SK-N-SH treated with all-trans-retinoic acid at 6 μM for 48 hours (cell line): ENCODE measurements around the gene ASCC1.

Experiments
- ATAC-seq: fragments of 200-7000 bp; cut with Tn5 transposase; 3 replicates; pipeline ENCODE4 v1.9.1; 2020; ENCODE audit warnings: mild to moderate bottlenecking, moderate library complexity
- ARNTL ChIP-seq: fragments of 450-650 bp; formaldehyde crosslinking; IDR thresholded peaks from 2 replicates; pipeline ENCODE4 v1.5.0; 2020; ENCODE audit warnings: low read depth, mild to moderate bottlenecking, moderate library complexity, borderline replicate concordance
- BACH2 ChIP-seq: fragments of 250-450 bp; sonication (Bioruptor Pico); IDR thresholded peaks from 2 replicates; pipeline ENCODE4 v1.9.0; 2021; ENCODE audit warnings: mild to moderate bottlenecking, borderline replicate concordance
- CREB5 ChIP-seq: fragments of 250-450 bp; sonication (Bioruptor Pico); IDR thresholded peaks from 2 replicates; pipeline ENCODE4 v1.5.1; 2020; ENCODE audit warnings: low read depth, mild to moderate bottlenecking, moderate library complexity
- CSDC2 ChIP-seq: fragments of 250-450 bp; sonication (Bioruptor Pico); IDR thresholded peaks from 2 replicates; pipeline ENCODE4 v1.5.0; 2020; ENCODE audit warnings: mild to moderate bottlenecking, moderate library complexity
- CSRNP3 ChIP-seq: fragments of 250-450 bp; sonication (Bioruptor Pico); IDR thresholded peaks from 2 replicates; pipeline ENCODE4 v1.5.1; 2021; ENCODE audit warnings: mild to moderate bottlenecking, moderate library complexity
- GLIS3 ChIP-seq: fragments of 250-450 bp; sonication (Bioruptor Pico); IDR thresholded peaks from 2 replicates; pipeline ENCODE4 v1.5.0; 2020; ENCODE audit warnings: mild to moderate bottlenecking, moderate library complexity
- ISL1 ChIP-seq: fragments of 250-450 bp; sonication (Bioruptor Pico); IDR thresholded peaks from 2 replicates; pipeline ENCODE4 v2.1.2; 2022; ENCODE audit warnings: mild to moderate bottlenecking, moderate library complexity
- OSR1 ChIP-seq: fragments of 250-450 bp; sonication (Bioruptor Pico); IDR thresholded peaks from 2 replicates; pipeline ENCODE4 v1.8.0; 2022; ENCODE audit warnings: moderate library complexity, mild to moderate bottlenecking, inconsistent platforms
- PATZ1 ChIP-seq: fragments of 250-450 bp; sonication (Bioruptor Pico); IDR thresholded peaks from 2 replicates; pipeline ENCODE4 v1.8.0; 2020; ENCODE audit warnings: mild to moderate bottlenecking, moderate library complexity, borderline replicate concordance
- POU6F1 ChIP-seq: fragments of 250-450 bp; sonication (Bioruptor Pico); IDR thresholded peaks from 2 replicates; pipeline ENCODE4 v1.8.0; 2021; ENCODE audit warnings: low read depth, mild to moderate bottlenecking, moderate library complexity, borderline replicate concordance
- PPARA ChIP-seq: fragments of 250-450 bp; sonication (Bioruptor Pico); IDR thresholded peaks from 2 replicates; pipeline ENCODE4 v1.5.0; 2020; ENCODE audit warnings: mild to moderate bottlenecking, borderline replicate concordance
- RARB ChIP-seq: fragments of 250-450 bp; sonication (Bioruptor Pico); IDR thresholded peaks from 2 replicates; pipeline ENCODE4 v1.8.0; 2021; ENCODE audit warnings: mild to moderate bottlenecking, moderate library complexity
- SNAI2 ChIP-seq: fragments of 250-450 bp; sonication (Bioruptor Pico); IDR thresholded peaks from 2 replicates; pipeline ENCODE4 v1.5.0; 2020; ENCODE audit warnings: mild to moderate bottlenecking, moderate library complexity
- TCF4 ChIP-seq: fragments of 250-450 bp; sonication (Bioruptor Pico); IDR thresholded peaks from 2 replicates; pipeline ENCODE4 v1.8.0; 2021; ENCODE audit warnings: mild to moderate bottlenecking, moderate library complexity, borderline replicate concordance
- TOX ChIP-seq: fragments of 250-450 bp; sonication (Bioruptor Pico); IDR thresholded peaks from 2 replicates; pipeline ENCODE4 v1.8.0; 2021; ENCODE audit warnings: mild to moderate bottlenecking, moderate library complexity, borderline replicate concordance
- TSHZ2 ChIP-seq: fragments of 250-450 bp; sonication (Bioruptor Pico); IDR thresholded peaks from 2 replicates; pipeline ENCODE4 v1.5.0; 2020; ENCODE audit warnings: mild to moderate bottlenecking, moderate library complexity
- ZC3H10 ChIP-seq: fragments of 250-450 bp; sonication (Bioruptor Pico); IDR thresholded peaks from 2 replicates; pipeline ENCODE4 v1.5.1; 2021; ENCODE audit warnings: mild to moderate bottlenecking, moderate library complexity
- ZFP3 ChIP-seq: fragments of 250-450 bp; sonication (Bioruptor Pico); IDR thresholded peaks from 2 replicates; pipeline ENCODE4 v1.5.0; 2020; ENCODE audit warnings: mild to moderate bottlenecking, moderate library complexity
- ZFP30 ChIP-seq: fragments of 450-650 bp; formaldehyde crosslinking; IDR thresholded peaks from 2 replicates; pipeline ENCODE4 v1.5.0; 2022; ENCODE audit warnings: mild to moderate bottlenecking, moderate library complexity
- ZNF565 ChIP-seq: fragments of 450-650 bp; formaldehyde crosslinking; conservative IDR thresholded peaks from 2 replicates; pipeline ENCODE4 v1.5.0; 2020; ENCODE audit warnings: low read depth, mild to moderate bottlenecking, moderate library complexity
- ZNF70 ChIP-seq: fragments of 450-650 bp; formaldehyde crosslinking; IDR thresholded peaks from 2 replicates; pipeline ENCODE4 v1.5.0; 2020; ENCODE audit warnings: mild to moderate bottlenecking, moderate library complexity
- ZNF8 ChIP-seq: fragments of 450-650 bp; formaldehyde crosslinking; IDR thresholded peaks from 2 replicates; pipeline ENCODE4 v1.5.0; 2020; ENCODE audit warnings: mild to moderate bottlenecking, moderate library complexity

The ASCC1 gene

GRCh38 chr10:72098836-72099599, 117.1 kb downstream of the ASCC1 start:
- no peak for TF ChIP-seq CREB5 (CRISPR knock-in tag)
- TF ChIP-seq OSR1 (CRISPR knock-in tag): no peak
- TF ChIP-seq CSRNP3 (CRISPR knock-in tag): no peak
- TF ChIP-seq ZFP3: no peak
- TF ChIP-seq RARB (CRISPR knock-in tag): no peak
- TF ChIP-seq TOX: no peak
- no peak for TF ChIP-seq ZFP30 (CRISPR knock-in tag)
- no peak for TF ChIP-seq ZNF565 (CRISPR knock-in tag)
- no peak for TF ChIP-seq CSDC2
- TF ChIP-seq ISL1 (CRISPR knock-in tag): no peak
- no peak for TF ChIP-seq BACH2
- no peak for TF ChIP-seq GLIS3 (CRISPR knock-in tag)
- no peak for TF ChIP-seq TCF4 (CRISPR knock-in tag)
- TF ChIP-seq ZC3H10 (CRISPR knock-in tag): no peak
- no peak for TF ChIP-seq ARNTL
- TF ChIP-seq POU6F1 (CRISPR knock-in tag): no peak
- TF ChIP-seq PPARA (CRISPR knock-in tag): no peak
- no peak for TF ChIP-seq TSHZ2 (CRISPR knock-in tag)
- TF ChIP-seq PATZ1 (CRISPR knock-in tag): no peak
- TF ChIP-seq ZNF70 (CRISPR knock-in tag): no peak
- no peak for ATAC-seq

- no peak for ATAC-seq
- TF ChIP-seq ZC3H10 (CRISPR knock-in tag): no peak
- TF ChIP-seq SNAI2 (CRISPR knock-in tag): no peak
- TF ChIP-seq ZNF565 (CRISPR knock-in tag): no peak
- no peak for TF ChIP-seq TCF4 (CRISPR knock-in tag)
- no peak for TF ChIP-seq CSDC2
- TF ChIP-seq POU6F1 (CRISPR knock-in tag): no peak
- TF ChIP-seq ZNF8 (CRISPR knock-in tag): no peak
- no peak for TF ChIP-seq BACH2
- no peak for TF ChIP-seq RARB (CRISPR knock-in tag)
- TF ChIP-seq TOX: no peak
- no peak for TF ChIP-seq PATZ1 (CRISPR knock-in tag)
- TF ChIP-seq CSRNP3 (CRISPR knock-in tag): no peak
- no peak for TF ChIP-seq GLIS3 (CRISPR knock-in tag)
Observed at GRCh38 chr10:72098301-72098835, 117.7 kb downstream of the ASCC1 start.
